Measurements from ENCODE around the gene RAET1E. TPM values are rescaled to one million over a fixed set of nuclear protein-coding genes. Genes with fewer than 3 reads are reported as not detected.
A peak's percentile ranks its signal among the peaks of the same experiment; 100 is the strongest.

RAET1E gene
- total RNA-seq, 1 experiment from 2014 or later: not detected

DNA sequence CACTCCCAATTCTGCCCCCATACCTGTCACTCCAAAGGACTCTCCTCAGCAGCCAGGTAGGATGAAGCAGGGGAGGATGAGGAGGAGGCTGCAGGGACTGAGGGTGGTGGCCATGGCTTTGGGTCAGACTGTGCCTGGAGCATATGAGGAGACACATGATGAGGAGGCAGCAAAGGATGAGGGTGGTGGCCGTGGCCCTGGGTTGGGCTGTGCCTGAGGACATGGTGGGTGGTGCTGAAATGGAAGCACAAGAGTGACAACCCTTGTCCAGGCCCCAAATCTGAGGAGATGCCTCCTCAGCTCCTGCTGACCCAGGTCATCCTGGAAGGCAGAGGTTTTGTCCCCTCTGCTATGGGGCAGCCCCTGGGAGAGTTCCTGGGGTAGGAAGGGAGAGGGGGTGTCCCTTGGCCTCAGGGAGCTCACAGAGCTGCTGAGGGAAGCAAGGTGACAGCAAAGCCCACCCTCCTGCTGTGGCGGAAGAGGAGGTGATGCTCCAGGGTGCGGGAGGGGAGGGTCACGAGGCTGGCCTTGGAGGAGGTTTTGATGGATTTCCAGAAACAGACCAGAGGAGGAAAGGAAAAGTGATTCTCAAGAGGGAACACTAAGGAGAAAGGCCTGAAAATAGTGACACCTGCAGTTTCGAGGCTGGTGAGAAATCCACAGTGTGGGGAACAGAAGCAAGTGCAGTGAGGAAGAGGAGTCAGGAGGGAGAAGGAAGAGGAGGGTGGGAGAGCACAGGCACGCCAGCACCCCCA, 20.4 kb upstream of the RAET1E start:
- no peaks in the 10 kb centered on the region for H3K9me3 Mint-ChIP-seq (ENCODE audit: unreplicated experiment)
- H3K27me3 Mint-ChIP-seq (ENCODE audit: insufficient read depth, unreplicated experiment): peaks cover 30% of the 10 kb centered on the region
- no peak overlapping the region for H3K4me3 Mint-ChIP-seq (ENCODE audit: unreplicated experiment)
- peaks cover 1% of the 10 kb centered on the region; the same call in 1 of the 2 replicates for H3K27me3 ChIP-seq (replicated peaks; ENCODE audit: control insufficient read depth, insufficient read depth, low read length)
- ChIA-PET CTCF (no interaction called here), POLR2A (no interaction called here)
- no peak for TF ChIP-seq CTCF (IDR thresholded peaks at IDR 0.05; ENCODE audit: insufficient read depth in 1 of 2, low read depth in 1 of 2, low read length in 1 of 2, severe bottlenecking in 1 of 2, unreplicated experiment in 1 of 2)
- H3K4me1 ChIP-seq: no peaks in the 10 kb centered on the region
- no TSS peak for BruUV-seq (replicated peaks)
- no peaks in the 10 kb centered on the region for H3K9me3 ChIP-seq
- H3K27ac Mint-ChIP-seq (ENCODE audit: unreplicated experiment): no peak overlapping the region
- H3K4me1 Mint-ChIP-seq (ENCODE audit: low read depth, unreplicated experiment): peaks cover 7% of the 10 kb centered on the region
- no peak overlapping the region for H3K4me3 ChIP-seq (ENCODE audit: low read depth, low read length)
- DNase-seq: peak in 1 of 2 experiments; percentile 19
- H3K36me3 Mint-ChIP-seq (ENCODE audit: insufficient read depth, unreplicated experiment): no peaks in the 10 kb centered on the region
- H3K36me3 ChIP-seq (ENCODE audit: control insufficient read depth, insufficient read depth, low read length): no peaks in the 10 kb centered on the region
- intact Hi-C loops (cut with micrococcal nuclease; ENCODE audit: unreplicated experiment): no loop called here

DNA sequence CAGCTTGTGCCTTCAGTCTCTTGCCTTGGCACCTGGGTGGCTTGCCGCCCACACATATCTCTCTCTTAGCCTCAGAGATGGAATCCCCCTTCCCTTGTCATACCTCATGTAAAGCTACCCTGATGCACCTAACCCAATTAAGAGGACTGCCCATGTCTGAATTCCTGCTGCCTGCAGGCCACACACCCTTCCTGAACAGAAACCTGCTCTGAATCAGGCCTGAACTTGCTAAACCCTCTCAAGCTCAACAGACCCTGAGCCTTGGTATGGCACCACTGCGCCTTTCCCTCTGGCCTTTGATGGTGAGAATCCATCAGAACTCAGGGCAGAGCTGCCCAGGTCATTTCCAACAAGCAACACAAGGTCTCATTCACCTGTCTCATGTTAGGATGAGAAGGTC, 19.8 kb upstream of the RAET1E start:
- H3K4me1 Mint-ChIP-seq (ENCODE audit: low read depth, unreplicated experiment): peaks cover 7% of the 10 kb centered on the region
- intact Hi-C loops (cut with micrococcal nuclease; ENCODE audit: unreplicated experiment): no loop called here
- no peaks in the 10 kb centered on the region for H3K9me3 ChIP-seq
- ChIA-PET CTCF (no interaction called here), POLR2A (no interaction called here)
- no peak for TF ChIP-seq CTCF (IDR thresholded peaks at IDR 0.05; ENCODE audit: insufficient read depth in 1 of 2, low read depth in 1 of 2, low read length in 1 of 2, severe bottlenecking in 1 of 2, unreplicated experiment in 1 of 2)
- no peak overlapping the region for H3K27ac Mint-ChIP-seq (ENCODE audit: unreplicated experiment)
- DNase-seq: no peak
- H3K36me3 ChIP-seq (ENCODE audit: control insufficient read depth, insufficient read depth, low read length): no peaks in the 10 kb centered on the region
- H3K9me3 Mint-ChIP-seq (ENCODE audit: unreplicated experiment): no peaks in the 10 kb centered on the region
- no peaks in the 10 kb centered on the region for H3K4me1 ChIP-seq
- no peak overlapping the region for H3K4me3 ChIP-seq (ENCODE audit: low read depth, low read length)
- peaks cover 1% of the 10 kb centered on the region; the same call in 1 of the 2 replicates for H3K27me3 ChIP-seq (replicated peaks; ENCODE audit: control insufficient read depth, insufficient read depth, low read length)
- H3K27me3 Mint-ChIP-seq (ENCODE audit: insufficient read depth, unreplicated experiment): peaks cover 33% of the 10 kb centered on the region
- BruUV-seq (replicated peaks): no TSS peak
- no peaks in the 10 kb centered on the region for H3K36me3 Mint-ChIP-seq (ENCODE audit: insufficient read depth, unreplicated experiment)
- H3K4me3 Mint-ChIP-seq (ENCODE audit: unreplicated experiment): no peak overlapping the region

DNA sequence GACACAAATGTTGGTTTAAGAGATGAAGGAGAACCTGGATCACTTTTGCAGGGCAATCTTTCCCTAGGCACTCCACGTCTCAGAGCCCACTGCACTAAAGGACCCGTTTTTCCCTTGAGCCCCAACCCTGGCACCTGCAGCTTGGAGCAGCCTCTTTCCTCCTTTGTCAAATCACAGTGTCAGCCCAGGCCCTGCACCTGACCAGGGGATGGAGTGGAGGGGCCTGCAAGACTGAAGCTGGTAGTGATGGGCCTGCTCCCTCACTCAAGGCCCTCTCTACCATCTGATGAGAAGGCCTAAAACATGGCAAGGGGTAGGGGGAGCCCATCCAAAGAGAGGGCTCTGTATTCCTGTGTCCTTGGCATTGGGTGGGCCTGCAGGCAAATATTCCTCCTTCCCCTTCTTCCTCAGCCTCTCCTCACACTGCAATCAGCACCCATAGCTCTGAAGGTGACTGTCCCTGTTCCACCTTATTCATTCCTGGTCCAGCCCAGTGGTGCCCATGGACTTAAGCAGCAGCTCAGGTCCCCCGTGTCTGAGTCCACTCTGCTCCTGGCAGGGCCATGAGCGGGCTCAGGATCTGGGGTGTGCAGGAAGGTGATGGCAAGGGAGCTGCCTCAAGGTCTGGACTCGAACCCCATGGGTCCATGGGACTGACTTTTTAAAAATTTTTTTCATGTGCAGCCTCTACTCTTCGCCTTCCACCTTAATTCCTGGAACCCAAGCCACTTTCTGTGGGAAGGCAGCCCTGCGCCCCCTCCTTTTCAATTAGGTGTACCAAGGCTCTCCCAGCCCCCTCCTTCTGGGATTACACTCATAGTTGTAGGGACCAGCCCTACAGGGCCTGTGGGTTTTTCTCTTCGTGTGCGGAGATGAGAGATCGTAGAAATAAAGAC, 18.3 kb upstream of the RAET1E start:
- ChIA-PET POLR2A (no interaction called here), CTCF (no interaction called here)
- Mint-ChIP-seq H3K9me3 (ENCODE audit: unreplicated experiment) (no peaks in the 10 kb centered on the region), H3K4me1 (ENCODE audit: low read depth, unreplicated experiment) (no peaks in the 10 kb centered on the region), H3K27ac (ENCODE audit: unreplicated experiment) (no peak overlapping the region), H3K27me3 (ENCODE audit: insufficient read depth, unreplicated experiment) (peaks cover 30% of the 10 kb centered on the region), H3K36me3 (ENCODE audit: insufficient read depth, unreplicated experiment) (no peaks in the 10 kb centered on the region), H3K4me3 (ENCODE audit: unreplicated experiment) (no peak overlapping the region)
- no TSS peak for BruUV-seq (replicated peaks)
- no peaks in the 10 kb centered on the region for H3K4me1 ChIP-seq
- H3K36me3 ChIP-seq (ENCODE audit: control insufficient read depth, insufficient read depth, low read length): no peaks in the 10 kb centered on the region
- intact Hi-C loops (cut with micrococcal nuclease; ENCODE audit: unreplicated experiment): no loop called here
- no peak for DNase-seq
- no peaks in the 10 kb centered on the region for H3K9me3 ChIP-seq
- peaks cover 1% of the 10 kb centered on the region; the same call in 1 of the 2 replicates for H3K27me3 ChIP-seq (replicated peaks; ENCODE audit: control insufficient read depth, insufficient read depth, low read length)
- no peak for TF ChIP-seq CTCF (IDR thresholded peaks at IDR 0.05; ENCODE audit: insufficient read depth in 1 of 2, low read depth in 1 of 2, low read length in 1 of 2, severe bottlenecking in 1 of 2, unreplicated experiment in 1 of 2)
- H3K4me3 ChIP-seq (ENCODE audit: low read depth, low read length): no peak overlapping the region

All from Caco-2 (cell line).